Stomach smooth muscle (tissue), 2 donors: Measurements from ENCODE around the gene C4A.
"Not testable (repeated sequence)": the region's sequence is repeated elsewhere in the genome, so short reads cannot be mapped to it uniquely, and the experiment has no call there.

Experiments
- H3K27ac ChIP-seq: one replicate; pipeline ENCODE4 v1.7.0; 2013; ENCODE audit warnings: mild to moderate bottlenecking, low read length, inconsistent platforms
- H3K27me3 ChIP-seq, 2 donors: one replicate each; pipeline ENCODE4 v1.7.0; 2013; ENCODE audit warnings: low read length in 2 of 2; ENCODE audit not compliant: insufficient read depth in 2 of 2, control insufficient read depth in 1 of 2
- H3K36me3 ChIP-seq, 2 donors: one replicate each; pipeline ENCODE4 v1.7.0; 2013; ENCODE audit warnings: low read length in 2 of 2; ENCODE audit not compliant: control insufficient read depth in 2 of 2, insufficient read depth in 2 of 2
- H3K4me1 ChIP-seq: one replicate; pipeline ENCODE4 v1.7.0; 2013; ENCODE audit warnings: low read length; ENCODE audit not compliant: control insufficient read depth, insufficient read depth
- H3K4me3 ChIP-seq, 2 donors: one replicate each; pipeline ENCODE4 v1.7.0; 2013; ENCODE audit warnings: low read length in 2 of 2
- H3K9ac ChIP-seq, 2 donors: one replicate each; pipeline ENCODE4 v1.7.0; 2013; ENCODE audit warnings: low read length in 2 of 2, mild to moderate bottlenecking in 1 of 2
- H3K9me3 ChIP-seq, 2 donors: one replicate each; pipeline ENCODE4 v1.7.0; 2013; ENCODE audit warnings: low read length in 2 of 2; ENCODE audit not compliant: control insufficient read depth in 2 of 2
- donor health status: healthy.
- donor health status: Pancreatic carcinoma.

Gene C4A

GRCh38 chr6:32007086-32007485 lies 25.2 kb downstream of the C4A start:
- not testable (repeated sequence) for H3K36me3 ChIP-seq, H3K9me3 ChIP-seq, H3K27me3 ChIP-seq, H3K4me1 ChIP-seq, H3K9ac ChIP-seq, H3K27ac ChIP-seq, H3K4me3 ChIP-seq

GRCh38 chr6:32008037-32008436 lies 26.2 kb downstream of the C4A start:
- H3K4me3 ChIP-seq, H3K9ac ChIP-seq, H3K27ac ChIP-seq, H3K36me3 ChIP-seq, H3K9me3 ChIP-seq, H3K27me3 ChIP-seq, H3K4me1 ChIP-seq: not testable (repeated sequence)

- not testable (repeated sequence) for H3K9ac ChIP-seq, H3K27ac ChIP-seq
Observed at GRCh38 chr6:32008616-32009015, 26.8 kb downstream of the C4A start.

GRCh38 chr6:32009537-32009936 lies 27.7 kb downstream of the C4A start:
- H3K4me3 ChIP-seq, H3K36me3 ChIP-seq, H3K4me1 ChIP-seq, H3K9ac ChIP-seq, H3K27me3 ChIP-seq, H3K27ac ChIP-seq, H3K9me3 ChIP-seq: not testable (repeated sequence)

More at GRCh38 chr6:32008616-32009015, 26.8 kb downstream of the C4A start:
- not testable (repeated sequence) for H3K4me3 ChIP-seq, H3K36me3 ChIP-seq, H3K4me1 ChIP-seq, H3K9me3 ChIP-seq, H3K27me3 ChIP-seq

GRCh38 chr6:32010856-32011530 lies 29.1 kb downstream of the C4A start:
- H3K36me3 ChIP-seq, H3K9me3 ChIP-seq, H3K4me3 ChIP-seq, H3K9ac ChIP-seq, H3K4me1 ChIP-seq, H3K27ac ChIP-seq, H3K27me3 ChIP-seq: not testable (repeated sequence)

GRCh38 chr6:32012941-32013617 lies 31.2 kb downstream of the C4A start:
- not testable (repeated sequence) for H3K9me3 ChIP-seq, H3K4me1 ChIP-seq, H3K27ac ChIP-seq, H3K4me3 ChIP-seq, H3K36me3 ChIP-seq, H3K9ac ChIP-seq, H3K27me3 ChIP-seq

GRCh38 chr6:32013738-32014137 lies 31.9 kb downstream of the C4A start:
- H3K27me3 ChIP-seq, H3K27ac ChIP-seq, H3K36me3 ChIP-seq, H3K4me1 ChIP-seq, H3K4me3 ChIP-seq, H3K9ac ChIP-seq, H3K9me3 ChIP-seq: not testable (repeated sequence)

GRCh38 chr6:32014547-32014946 lies 32.7 kb downstream of the C4A start, which contains the start of gene C4B:
Gene C4B, plus strand, starts transcription at chr6:32014795. Its CDS starts 51 bp downstream, at chr6:32014846.
- H3K9me3 ChIP-seq, H3K4me1 ChIP-seq, H3K9ac ChIP-seq, H3K27me3 ChIP-seq, H3K36me3 ChIP-seq, H3K27ac ChIP-seq, H3K4me3 ChIP-seq: not testable (repeated sequence)

- H3K36me3 ChIP-seq, H3K9ac ChIP-seq, H3K27ac ChIP-seq, H3K9me3 ChIP-seq, H3K4me1 ChIP-seq, H3K27me3 ChIP-seq, H3K4me3 ChIP-seq: not testable (repeated sequence)
Observed at GRCh38 chr6:32022100-32022499, 40.2 kb downstream of the C4A start.

- not testable (repeated sequence) for H3K36me3 ChIP-seq, H3K4me1 ChIP-seq, H3K4me3 ChIP-seq, H3K9ac ChIP-seq, H3K27ac ChIP-seq, H3K27me3 ChIP-seq, H3K9me3 ChIP-seq
Observed at GRCh38 chr6:32028631-32029030, 46.8 kb downstream of the C4A start.

- H3K36me3 ChIP-seq, H3K27me3 ChIP-seq, H3K4me3 ChIP-seq, H3K27ac ChIP-seq, H3K9ac ChIP-seq, H3K9me3 ChIP-seq, H3K4me1 ChIP-seq: not testable (repeated sequence)
Observed at GRCh38 chr6:32029553-32029952, 47.7 kb downstream of the C4A start.
